GM12874 (cell line): ENCODE data around the gene GRP.

Source experiments
- TF ChIP-seq, protein P1 (sequence below): IDR thresholded peaks from 2 replicates; pipeline ENCODE4 v1.5.1; 2011; ENCODE audit warnings: low read depth, mild to moderate bottlenecking, control low read depth, low read length, moderate library complexity; ENCODE audit not compliant: insufficient read depth

The GRP gene

DNA sequence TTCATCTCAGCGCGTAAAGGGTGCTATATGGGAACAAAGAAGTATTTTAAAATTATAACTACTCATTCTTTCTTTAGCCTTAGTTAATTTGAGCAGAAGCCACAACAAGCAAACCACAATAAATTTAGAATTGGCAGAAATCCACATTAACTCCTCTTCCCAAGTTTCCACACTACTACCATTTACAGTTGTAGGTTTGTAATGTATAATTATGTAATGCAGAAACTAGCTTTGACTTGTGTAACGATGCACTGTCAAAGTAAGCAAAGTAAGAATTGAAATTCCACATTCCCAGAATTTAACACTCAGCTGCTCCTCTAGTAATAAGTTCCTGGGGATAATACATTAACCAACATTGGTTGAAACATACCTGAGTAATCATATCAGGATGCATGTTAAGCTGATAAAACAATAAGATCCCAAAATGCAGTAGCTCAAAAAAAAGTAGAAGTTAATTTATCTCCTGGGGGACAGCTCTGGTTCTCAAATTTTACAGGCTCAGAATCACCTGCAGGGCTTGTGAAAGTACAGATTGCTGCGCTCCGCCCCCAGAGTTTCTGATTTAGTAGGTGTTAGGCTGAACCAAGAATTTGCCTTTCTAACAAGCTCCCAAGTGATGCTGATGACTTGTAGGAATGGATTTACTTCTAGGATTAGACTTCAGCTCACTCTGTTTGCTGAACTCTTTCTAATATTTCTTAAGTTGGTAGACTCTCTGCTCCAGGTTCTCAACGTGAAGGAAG, 9.9 kb downstream of the GRP start:
- TF ChIP-seq, protein P1, sequence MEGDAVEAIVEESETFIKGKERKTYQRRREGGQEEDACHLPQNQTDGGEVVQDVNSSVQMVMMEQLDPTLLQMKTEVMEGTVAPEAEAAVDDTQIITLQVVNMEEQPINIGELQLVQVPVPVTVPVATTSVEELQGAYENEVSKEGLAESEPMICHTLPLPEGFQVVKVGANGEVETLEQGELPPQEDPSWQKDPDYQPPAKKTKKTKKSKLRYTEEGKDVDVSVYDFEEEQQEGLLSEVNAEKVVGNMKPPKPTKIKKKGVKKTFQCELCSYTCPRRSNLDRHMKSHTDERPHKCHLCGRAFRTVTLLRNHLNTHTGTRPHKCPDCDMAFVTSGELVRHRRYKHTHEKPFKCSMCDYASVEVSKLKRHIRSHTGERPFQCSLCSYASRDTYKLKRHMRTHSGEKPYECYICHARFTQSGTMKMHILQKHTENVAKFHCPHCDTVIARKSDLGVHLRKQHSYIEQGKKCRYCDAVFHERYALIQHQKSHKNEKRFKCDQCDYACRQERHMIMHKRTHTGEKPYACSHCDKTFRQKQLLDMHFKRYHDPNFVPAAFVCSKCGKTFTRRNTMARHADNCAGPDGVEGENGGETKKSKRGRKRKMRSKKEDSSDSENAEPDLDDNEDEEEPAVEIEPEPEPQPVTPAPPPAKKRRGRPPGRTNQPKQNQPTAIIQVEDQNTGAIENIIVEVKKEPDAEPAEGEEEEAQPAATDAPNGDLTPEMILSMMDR, result no peak

DNA sequence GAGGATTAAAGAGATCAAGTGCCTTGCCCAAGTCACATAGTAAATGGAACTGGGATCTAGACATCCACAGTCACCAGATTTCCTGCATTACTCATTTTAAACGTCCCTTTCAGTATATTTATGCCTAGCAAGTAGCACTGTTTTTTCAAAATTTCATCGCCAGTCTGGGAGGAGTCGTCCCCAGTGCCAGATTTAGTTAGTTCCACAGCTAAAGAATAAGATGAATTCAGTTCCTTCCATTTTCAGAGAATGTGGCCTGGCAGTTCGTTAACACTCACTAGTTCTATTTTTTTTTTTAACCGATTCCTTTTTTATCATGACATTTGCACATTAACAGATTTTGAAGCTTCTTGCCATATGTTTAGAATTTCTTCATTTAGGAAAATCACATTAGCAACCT, 11.2 kb downstream of the GRP start:
- TF ChIP-seq, protein P1, result no peak

DNA sequence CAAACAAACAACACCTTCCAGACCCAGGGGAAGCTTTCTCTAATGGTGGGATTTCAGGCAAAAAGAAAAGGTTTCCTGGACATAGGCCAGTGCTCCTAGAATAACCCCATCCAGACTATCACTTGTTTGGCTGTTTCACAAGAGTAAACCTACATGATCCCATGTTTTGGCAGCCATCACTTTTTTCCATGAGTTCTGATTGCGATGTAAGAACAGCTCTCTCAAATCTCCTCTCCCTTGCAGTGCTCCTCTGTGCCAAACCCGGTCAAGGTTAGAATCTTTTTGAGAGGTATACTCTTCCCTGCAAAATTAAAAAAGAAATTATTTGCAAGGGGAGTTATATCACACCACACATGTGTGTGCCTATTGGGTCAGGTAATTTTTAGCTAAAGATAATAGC, 11.9 kb downstream of the GRP start:
- TF ChIP-seq, protein P1, result no peak

DNA sequence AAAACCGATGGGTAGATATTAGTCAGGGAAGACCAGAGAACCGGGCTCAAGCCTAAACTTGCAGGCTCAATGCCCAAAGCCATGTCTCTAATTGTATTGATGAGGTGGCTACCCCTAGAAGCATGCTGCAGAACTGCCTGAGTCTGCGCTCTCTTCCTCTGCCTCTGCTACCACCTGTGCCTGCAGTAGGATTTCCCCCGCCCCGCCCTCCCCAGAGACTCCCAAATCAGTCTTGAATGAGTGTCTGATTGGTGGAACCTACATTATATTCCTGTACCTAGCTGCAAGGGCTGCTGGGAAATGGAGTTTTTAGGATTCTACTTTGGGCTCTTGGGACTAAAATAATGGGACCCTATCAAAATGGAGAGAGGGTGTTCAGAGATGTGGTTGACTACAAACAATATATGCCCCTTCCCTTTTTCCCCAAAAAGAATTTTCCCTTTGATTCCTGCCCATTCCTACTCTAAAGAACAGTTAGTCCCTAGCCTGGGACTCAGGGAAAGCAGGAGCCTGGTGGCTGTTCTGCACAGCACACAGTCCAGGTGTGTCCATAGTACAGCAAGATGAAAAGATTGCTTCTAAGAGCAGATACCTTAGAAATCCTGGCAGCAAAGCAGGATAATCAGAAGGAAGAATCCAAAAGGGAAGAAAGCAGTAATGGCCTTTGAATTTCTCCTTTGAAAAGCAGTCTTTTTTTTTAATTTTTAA, 12.5 kb downstream of the GRP start:
- TF ChIP-seq, protein P1, result no peak

DNA sequence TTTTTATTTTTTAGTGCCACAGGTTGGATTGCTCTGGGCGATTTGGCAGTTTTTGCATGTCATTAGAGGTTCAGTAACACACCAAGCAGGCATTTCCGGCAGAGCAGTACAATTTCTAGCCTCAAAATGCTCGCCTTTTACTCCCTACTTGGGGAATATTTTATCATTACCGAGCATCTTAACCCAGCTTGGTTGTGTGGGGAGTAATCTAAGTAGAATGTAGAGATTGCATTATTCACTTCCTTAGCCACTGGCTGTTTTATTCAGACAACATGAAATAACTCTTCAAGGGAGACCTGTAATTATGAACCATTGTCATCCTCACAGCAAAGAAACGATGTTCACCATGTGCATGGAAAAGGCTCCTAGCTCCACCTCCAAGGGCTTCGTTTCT, 13.1 kb downstream of the GRP start:
- TF ChIP-seq, protein P1, result no peak

DNA sequence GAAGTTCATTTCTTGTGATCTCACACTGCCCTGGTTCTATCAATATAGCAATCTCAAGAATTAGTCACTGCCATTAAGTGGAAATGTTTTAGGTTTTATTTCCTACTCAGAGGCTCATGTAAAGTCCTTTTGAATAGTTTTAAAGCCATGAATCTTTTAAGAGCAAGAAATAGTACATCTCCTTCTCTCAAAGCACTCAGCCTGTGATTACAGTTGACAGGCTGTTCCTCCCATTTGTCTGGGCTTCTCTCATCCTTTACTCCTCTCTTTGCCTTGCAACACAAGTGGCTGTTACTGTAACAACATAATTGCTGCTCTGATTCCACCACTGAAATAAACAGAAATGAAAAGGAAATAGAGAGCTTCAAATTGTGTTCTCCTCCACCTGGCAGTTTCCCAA, 18.4 kb downstream of the GRP start:
- TF ChIP-seq, protein P1, result no peak

DNA sequence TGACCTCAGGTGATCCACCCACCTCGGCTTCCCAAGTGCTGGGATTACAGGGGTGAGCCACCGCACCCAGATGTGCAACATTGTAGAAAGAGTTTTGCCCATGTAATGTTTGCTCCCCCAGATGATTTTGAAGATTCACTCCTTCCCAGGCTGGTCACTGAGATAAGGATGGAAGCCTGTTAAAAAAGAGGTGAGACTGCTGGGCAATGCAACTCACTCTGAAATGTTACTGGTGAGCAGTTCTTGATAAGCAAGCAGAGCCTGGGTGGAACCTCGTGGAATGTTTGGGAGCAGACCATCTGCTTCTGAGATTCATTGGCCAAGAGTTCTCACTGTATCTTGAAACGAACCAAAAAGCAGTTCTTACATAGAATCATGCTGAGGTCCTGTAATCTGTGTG, 19.7 kb downstream of the GRP start:
- TF ChIP-seq, protein P1, result no peak
